A549 (cell line): ENCODE measurements around the gene PFKFB3.

ENCODE experiments used
- BHLHE40 ChIP-seq: IDR thresholded peaks from 2 replicates; pipeline ENCODE4 v1.6.1; 2012; ENCODE audit warnings: low read depth, low read length, inconsistent platforms
- CBX2 ChIP-seq: fragments of 200-600 bp; sonication (generic); IDR thresholded peaks from 2 replicates; pipeline ENCODE4 v1.6.1; 2016; ENCODE audit warnings: low read depth, mild to moderate bottlenecking, borderline replicate concordance
- CHD2 ChIP-seq: fragments of 150-350 bp; IDR thresholded peaks from 2 replicates; pipeline ENCODE4 v1.6.1; 2014; ENCODE audit warnings: low read length; ENCODE audit not compliant: partially characterized antibody
- EHMT2 ChIP-seq: fragments of 200-600 bp; sonication (generic); IDR thresholded peaks from 2 replicates; pipeline ENCODE4 v1.6.1; 2016; ENCODE audit warnings: antibody characterized with exemption, low read depth, mild to moderate bottlenecking, moderate library complexity
- POLR2A ChIP-seq: IDR thresholded peaks from 2 replicates; pipeline ENCODE4 v1.6.1; 2012; ENCODE audit warnings: mild to moderate bottlenecking, low read length
- RAD21 ChIP-seq, 2 experiments: fragments of >200 bp in 1 of 2; sonication (Bioruptor Twin) in 1 of 2; formaldehyde crosslinking in 1 of 2; IDR thresholded peaks in 1 of 2; conservative IDR thresholded peaks in 1 of 2; 2 replicates in 1 of 2; 3 replicates in 1 of 2; pipeline ENCODE4 v1.6.1; 2012 to 2018; ENCODE audit warnings: inconsistent platforms in 1 of 2
- SREBF2 ChIP-seq: fragments of 450-650 bp; IDR thresholded peaks from 2 replicates; pipeline ENCODE4 v1.6.1; 2014; ENCODE audit warnings: mild to moderate bottlenecking, moderate library complexity
- TFCP2L1 ChIP-seq: fragments of 250-450 bp; sonication (Bioruptor Pico); IDR thresholded peaks from 2 replicates; pipeline ENCODE4 v1.5.0; 2021; ENCODE audit warnings: mild to moderate bottlenecking
- ZFP36 ChIP-seq: fragments of 450-650 bp; IDR thresholded peaks from 2 replicates; pipeline ENCODE4 v1.6.1; 2014; ENCODE audit warnings: borderline replicate concordance; ENCODE audit not compliant: partially characterized antibody
- TF ChIP-seq, protein P1 (sequence below): fragments of >200 bp; sonication (Bioruptor Twin); formaldehyde crosslinking; IDR thresholded peaks from 3 replicates; pipeline ENCODE4 v1.5.1; 2016
- TF ChIP-seq, protein P2 (sequence below): fragments of 200-600 bp; sonication (generic); IDR thresholded peaks from 2 replicates; pipeline ENCODE4 v1.6.1; 2016; ENCODE audit warnings: antibody characterized with exemption, mild to moderate bottlenecking, moderate library complexity

- no peak for TF ChIP-seq RAD21 (conservative IDR thresholded peaks at IDR 0.05 in 1 of 2, IDR thresholded peaks at IDR 0.05 in 1 of 2)
- no peak for TF ChIP-seq BHLHE40
- TF ChIP-seq, protein P1, sequence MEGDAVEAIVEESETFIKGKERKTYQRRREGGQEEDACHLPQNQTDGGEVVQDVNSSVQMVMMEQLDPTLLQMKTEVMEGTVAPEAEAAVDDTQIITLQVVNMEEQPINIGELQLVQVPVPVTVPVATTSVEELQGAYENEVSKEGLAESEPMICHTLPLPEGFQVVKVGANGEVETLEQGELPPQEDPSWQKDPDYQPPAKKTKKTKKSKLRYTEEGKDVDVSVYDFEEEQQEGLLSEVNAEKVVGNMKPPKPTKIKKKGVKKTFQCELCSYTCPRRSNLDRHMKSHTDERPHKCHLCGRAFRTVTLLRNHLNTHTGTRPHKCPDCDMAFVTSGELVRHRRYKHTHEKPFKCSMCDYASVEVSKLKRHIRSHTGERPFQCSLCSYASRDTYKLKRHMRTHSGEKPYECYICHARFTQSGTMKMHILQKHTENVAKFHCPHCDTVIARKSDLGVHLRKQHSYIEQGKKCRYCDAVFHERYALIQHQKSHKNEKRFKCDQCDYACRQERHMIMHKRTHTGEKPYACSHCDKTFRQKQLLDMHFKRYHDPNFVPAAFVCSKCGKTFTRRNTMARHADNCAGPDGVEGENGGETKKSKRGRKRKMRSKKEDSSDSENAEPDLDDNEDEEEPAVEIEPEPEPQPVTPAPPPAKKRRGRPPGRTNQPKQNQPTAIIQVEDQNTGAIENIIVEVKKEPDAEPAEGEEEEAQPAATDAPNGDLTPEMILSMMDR: no peak
- no peak for TF ChIP-seq ZFP36
- no peak for TF ChIP-seq CBX2
- TF ChIP-seq POLR2A: no peak
- TF ChIP-seq SREBF2: no peak
- TF ChIP-seq CHD2: no peak
- TF ChIP-seq, protein P2, sequence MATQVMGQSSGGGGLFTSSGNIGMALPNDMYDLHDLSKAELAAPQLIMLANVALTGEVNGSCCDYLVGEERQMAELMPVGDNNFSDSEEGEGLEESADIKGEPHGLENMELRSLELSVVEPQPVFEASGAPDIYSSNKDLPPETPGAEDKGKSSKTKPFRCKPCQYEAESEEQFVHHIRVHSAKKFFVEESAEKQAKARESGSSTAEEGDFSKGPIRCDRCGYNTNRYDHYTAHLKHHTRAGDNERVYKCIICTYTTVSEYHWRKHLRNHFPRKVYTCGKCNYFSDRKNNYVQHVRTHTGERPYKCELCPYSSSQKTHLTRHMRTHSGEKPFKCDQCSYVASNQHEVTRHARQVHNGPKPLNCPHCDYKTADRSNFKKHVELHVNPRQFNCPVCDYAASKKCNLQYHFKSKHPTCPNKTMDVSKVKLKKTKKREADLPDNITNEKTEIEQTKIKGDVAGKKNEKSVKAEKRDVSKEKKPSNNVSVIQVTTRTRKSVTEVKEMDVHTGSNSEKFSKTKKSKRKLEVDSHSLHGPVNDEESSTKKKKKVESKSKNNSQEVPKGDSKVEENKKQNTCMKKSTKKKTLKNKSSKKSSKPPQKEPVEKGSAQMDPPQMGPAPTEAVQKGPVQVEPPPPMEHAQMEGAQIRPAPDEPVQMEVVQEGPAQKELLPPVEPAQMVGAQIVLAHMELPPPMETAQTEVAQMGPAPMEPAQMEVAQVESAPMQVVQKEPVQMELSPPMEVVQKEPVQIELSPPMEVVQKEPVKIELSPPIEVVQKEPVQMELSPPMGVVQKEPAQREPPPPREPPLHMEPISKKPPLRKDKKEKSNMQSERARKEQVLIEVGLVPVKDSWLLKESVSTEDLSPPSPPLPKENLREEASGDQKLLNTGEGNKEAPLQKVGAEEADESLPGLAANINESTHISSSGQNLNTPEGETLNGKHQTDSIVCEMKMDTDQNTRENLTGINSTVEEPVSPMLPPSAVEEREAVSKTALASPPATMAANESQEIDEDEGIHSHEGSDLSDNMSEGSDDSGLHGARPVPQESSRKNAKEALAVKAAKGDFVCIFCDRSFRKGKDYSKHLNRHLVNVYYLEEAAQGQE: no peak
- TF ChIP-seq EHMT2: no peak
- TF ChIP-seq TFCP2L1 (CRISPR knock-in tag): no peak
These were observed 48.2 kb upstream of the PFKFB3 start for GRCh38 chr10:6154566-6154965.
